Hepatocyte (in vitro differentiated cells): Measurements from ENCODE around the gene GALNT14.

Experiments used
- EZH2 ChIP-seq: fragments of 200-600 bp; sonication (generic); IDR thresholded peaks from 2 replicates; pipeline ENCODE4 v1.6.1; 2016; ENCODE audit warnings: antibody characterized with exemption, mild to moderate bottlenecking, borderline replicate concordance
- EZH2phosphoT487 ChIP-seq: fragments of 200-600 bp; sonication (generic); IDR thresholded peaks from one replicate; pipeline ENCODE4 v1.6.1; 2018; ENCODE audit warnings: antibody characterized with exemption, mild to moderate bottlenecking, low read depth, moderate library complexity; ENCODE audit not compliant: unreplicated experiment, severe bottlenecking
- TF ChIP-seq, protein P1 (sequence below): fragments of 200-600 bp; sonication (generic); IDR thresholded peaks from 2 replicates; pipeline ENCODE4 v1.5.1; 2016; ENCODE audit warnings: antibody characterized with exemption, mild to moderate bottlenecking; ENCODE audit not compliant: poor library complexity

GRCh38 chr2:30989746-30990145, 148.5 kb downstream of the GALNT14 start:
- no peak for TF ChIP-seq EZH2phosphoT487
- TF ChIP-seq, protein P1, sequence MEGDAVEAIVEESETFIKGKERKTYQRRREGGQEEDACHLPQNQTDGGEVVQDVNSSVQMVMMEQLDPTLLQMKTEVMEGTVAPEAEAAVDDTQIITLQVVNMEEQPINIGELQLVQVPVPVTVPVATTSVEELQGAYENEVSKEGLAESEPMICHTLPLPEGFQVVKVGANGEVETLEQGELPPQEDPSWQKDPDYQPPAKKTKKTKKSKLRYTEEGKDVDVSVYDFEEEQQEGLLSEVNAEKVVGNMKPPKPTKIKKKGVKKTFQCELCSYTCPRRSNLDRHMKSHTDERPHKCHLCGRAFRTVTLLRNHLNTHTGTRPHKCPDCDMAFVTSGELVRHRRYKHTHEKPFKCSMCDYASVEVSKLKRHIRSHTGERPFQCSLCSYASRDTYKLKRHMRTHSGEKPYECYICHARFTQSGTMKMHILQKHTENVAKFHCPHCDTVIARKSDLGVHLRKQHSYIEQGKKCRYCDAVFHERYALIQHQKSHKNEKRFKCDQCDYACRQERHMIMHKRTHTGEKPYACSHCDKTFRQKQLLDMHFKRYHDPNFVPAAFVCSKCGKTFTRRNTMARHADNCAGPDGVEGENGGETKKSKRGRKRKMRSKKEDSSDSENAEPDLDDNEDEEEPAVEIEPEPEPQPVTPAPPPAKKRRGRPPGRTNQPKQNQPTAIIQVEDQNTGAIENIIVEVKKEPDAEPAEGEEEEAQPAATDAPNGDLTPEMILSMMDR = no peak
- TF ChIP-seq EZH2 = no peak
